HEK293T (cell line): ENCODE results near the gene OPCML.

Source experiments
- ELF4 ChIP-seq: fragments of 450-650 bp; IDR thresholded peaks from 2 replicates; pipeline ENCODE4 v1.6.1; 2017; ENCODE audit warnings: antibody characterized with exemption
- FOXK2 ChIP-seq: fragments of 450-650 bp; IDR thresholded peaks from 2 replicates; pipeline ENCODE4 v1.6.1; 2016; ENCODE audit warnings: mild to moderate bottlenecking
- SP1 ChIP-seq: fragments of 450-650 bp; IDR thresholded peaks from 2 replicates; pipeline ENCODE4 v1.6.1; 2017

DNA sequence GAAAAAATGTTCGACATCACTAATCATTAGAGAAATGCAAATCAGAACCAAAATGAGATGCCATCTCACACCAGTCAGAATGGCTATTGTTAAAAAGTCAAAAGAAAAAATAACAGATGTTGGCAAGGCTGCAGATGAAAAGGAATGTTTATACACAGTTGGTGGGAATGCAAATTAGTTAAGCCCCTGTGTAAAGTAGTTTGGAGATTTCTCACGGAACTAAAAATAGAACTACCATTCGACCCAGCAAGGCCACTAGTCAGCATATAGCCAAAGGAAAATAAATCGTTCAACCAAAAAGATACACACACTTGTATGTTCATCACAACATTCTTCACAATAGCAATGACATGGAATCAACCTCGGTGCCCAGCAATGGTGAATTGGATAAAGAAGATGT, 503.2 kb downstream of the OPCML start:
- TF ChIP-seq SP1 (no peak), ELF4 (no peak), FOXK2 (no peak)
